ENCODE data around the gene TLK2.
"Not testable (repeated sequence)": the region's sequence is repeated elsewhere in the genome, so short reads cannot be mapped to it uniquely, and the experiment has no call there.

The TLK2 gene

DNA sequence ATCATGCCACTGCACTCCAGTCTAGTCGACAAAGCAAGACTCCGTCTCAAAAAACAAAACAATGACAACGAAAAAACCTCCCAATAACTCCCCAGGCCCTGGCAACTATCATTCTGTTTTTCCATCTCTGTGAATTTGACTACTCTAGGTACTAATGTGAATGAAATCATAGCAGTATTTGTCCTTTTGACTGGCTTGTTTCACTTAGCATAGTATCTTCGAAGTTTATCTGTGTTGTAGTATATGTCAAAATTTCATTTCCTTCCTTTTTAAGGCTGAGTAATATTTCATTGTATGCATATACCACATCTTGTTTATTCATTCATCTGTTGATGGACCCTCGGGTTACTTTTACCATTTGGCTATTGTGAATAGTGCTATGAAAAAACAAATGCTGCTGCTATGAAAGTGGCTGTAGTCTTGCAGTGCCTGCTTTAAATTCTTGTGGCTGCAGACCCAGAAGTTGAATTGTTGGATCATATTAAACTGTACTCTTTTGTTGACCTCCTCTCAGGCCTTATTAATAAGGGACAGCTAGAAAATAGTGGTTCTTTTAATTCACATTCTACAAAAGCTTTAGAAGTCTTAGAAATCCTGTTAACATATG is 14.5 kb downstream of the TLK2 start:
- not testable (repeated sequence) for FAIRE-seq

- FAIRE-seq = not testable (repeated sequence)
Observed at GRCh38 chr17:62494073-62494472, 15.4 kb downstream of the TLK2 start.

DNA sequence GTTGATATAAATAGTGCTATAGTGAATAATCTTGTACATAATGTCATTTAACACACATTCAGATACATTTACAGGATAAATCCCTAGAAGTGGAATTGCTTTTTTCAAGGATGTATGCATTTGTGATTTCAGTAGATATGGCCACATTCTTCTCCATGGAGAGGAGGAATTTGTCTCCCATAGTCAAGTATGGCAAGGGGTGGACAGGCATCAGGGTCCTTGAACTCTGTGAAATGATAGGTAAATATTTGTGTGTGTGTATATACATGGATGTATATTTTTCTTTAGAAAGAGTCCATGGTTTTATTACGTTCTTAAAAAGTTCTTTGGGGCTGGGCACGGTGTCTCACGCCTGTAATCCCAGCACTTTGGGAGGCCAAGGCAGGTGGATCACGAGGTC is 17.7 kb downstream of the TLK2 start:
- not testable (repeated sequence) for FAIRE-seq

- FAIRE-seq = not testable (repeated sequence)
Observed at GRCh38 chr17:62498796-62499195, 20.2 kb downstream of the TLK2 start.

DNA sequence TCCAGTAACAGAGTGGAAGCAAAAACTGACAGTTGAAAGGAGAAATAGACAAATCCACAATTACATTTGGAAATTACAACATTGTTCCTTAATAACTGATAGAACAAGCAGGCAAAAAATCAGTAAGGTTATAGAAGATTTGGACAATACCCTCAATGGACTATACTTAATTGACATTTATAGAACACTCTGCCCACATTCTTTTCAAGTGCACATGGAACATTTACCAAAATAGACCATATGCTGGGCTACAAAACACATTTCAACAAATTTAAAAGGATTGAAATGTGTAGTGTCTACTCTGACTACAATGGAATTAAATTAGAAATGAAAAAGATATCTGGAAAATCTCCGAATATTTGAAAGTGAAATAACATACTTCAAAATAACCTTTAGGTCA is 21.8 kb downstream of the TLK2 start:
- not testable (repeated sequence) for FAIRE-seq

DNA sequence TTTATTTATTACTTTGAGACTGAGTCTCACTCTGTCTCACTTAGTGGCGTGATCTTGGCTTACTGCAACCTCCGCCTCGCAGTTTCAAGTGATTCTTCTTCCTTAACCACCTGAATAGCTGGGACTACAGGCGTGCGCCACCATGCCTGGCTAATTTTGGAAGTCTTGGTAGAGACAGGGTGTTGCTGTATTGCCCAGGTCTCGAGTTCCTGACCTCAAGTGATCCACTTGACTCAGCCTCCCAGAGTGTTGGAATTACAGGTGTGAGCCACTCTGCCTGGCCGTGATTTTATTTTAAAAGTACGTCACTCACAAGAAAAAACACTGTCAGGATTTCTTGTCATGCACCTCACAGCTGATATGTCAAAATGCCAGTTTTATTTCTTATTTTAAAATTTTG is 26.2 kb downstream of the TLK2 start:
- not testable (repeated sequence) for FAIRE-seq

GRCh38 chr17:62507191-62507836 is 28.7 kb downstream of the TLK2 start:
- peak; percentile 78 for FAIRE-seq

DNA sequence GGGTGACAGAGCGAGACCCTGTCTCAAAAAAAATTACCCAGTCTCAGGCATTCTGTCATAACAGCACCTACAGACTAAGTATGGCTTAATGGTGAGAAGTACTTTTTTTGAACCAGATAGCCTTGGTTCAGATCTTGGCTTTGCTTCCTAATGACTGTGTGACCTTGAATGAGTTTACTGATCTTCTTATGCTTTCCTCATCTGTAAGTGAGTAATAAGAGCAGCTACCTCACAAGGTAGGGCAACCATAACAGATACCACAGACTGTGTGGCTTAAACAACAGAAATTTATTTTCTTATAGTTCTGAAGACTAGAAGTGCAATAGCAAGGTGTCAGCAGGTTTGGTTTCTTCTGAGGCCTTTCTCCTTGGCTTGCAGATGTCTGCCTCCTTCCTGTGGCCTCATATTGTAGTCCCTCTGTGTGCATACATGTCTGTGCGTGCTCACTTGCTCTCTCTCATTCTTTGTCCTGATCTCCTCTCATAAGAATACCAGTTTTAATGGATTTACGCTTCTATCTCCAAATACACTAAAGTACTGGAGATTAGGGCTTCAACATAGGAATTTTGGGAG is 31.7 kb downstream of the TLK2 start:
- not testable (repeated sequence) for FAIRE-seq

DNA sequence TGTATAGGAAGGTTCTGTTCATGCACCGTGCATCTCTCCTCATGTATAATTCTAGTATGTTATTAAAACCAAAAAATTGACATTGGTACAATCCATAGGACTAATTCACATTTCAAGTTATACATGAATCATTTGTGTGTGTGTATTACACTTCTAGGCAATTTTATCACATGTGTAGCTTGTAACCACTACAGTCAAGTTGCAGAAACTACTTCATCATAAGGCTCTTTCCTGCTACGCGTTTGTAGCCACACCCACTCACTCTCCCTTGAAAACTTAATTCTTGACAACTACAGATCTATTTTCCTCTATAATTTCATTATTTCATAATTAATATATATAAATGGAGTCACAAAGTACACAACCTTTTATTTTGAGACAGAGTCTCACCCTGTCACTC is 32.4 kb downstream of the TLK2 start:
- FAIRE-seq = not testable (repeated sequence)

- not testable (repeated sequence) for FAIRE-seq
Observed at GRCh38 chr17:62516376-62516775, 37.8 kb downstream of the TLK2 start.

DNA sequence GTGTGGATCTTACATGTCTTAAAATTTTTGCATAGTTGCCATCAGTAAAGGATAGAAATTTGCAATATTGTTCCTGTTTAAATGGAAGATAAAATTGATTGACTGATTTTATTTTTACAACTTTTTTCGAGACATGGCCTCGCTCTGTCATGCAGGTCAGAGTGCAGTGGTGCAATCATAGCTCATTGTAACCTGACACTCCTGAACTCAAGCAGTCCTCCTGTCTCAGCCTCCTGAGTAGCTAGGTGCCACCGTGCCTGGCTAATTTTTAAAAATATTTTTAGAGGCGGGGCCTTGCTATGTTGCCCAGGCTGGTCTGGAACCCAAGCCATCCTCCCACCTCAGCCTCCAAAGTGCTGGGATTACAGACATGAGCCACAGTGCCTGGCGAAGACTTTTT is 42.7 kb downstream of the TLK2 start:
- not testable (repeated sequence) for FAIRE-seq

GRCh38 chr17:62524077-62524476 is 45.5 kb downstream of the TLK2 start:
- not testable (repeated sequence) for FAIRE-seq

DNA sequence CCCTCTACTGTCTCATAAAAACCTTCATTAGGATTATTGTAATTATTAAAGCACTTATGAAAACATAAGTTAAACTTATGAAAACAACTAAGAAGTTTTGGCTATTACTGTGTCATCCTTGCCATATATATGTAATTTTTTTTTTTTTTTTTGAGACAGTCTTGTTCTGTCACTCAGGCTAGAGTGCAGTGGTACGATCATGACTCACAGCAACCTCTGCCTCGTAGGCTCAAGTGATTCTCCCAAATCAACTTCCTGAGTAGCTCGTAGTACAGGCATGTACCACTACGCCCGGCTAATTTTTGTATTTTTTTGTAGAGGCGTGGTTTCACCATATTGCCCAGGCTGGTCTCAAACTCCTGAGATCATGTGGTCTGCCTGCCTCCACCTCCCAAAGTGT is 46.7 kb downstream of the TLK2 start:
- FAIRE-seq = not testable (repeated sequence)

DNA sequence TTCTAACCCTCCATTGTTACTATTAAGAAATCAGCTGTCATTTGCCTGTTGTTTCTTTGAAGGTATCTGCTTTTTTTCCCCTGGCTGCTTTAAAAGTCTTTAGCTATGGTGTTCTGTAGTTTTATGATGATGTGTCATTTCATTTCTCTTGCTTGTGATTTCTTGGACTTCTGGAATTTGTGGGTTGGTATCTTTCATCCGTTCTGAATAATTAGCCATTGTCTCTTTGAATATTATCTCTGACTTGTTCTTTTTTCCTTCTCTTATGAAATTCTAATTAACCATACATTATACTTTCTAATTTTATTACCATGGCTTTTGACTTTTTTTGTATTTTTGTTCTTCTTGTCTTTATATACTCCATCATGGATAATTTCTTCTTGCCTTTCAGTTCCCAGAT is 52.3 kb downstream of the TLK2 start:
- not testable (repeated sequence) for FAIRE-seq

GRCh38 chr17:62536557-62536956 is 57.9 kb downstream of the TLK2 start:
- FAIRE-seq = not testable (repeated sequence)

DNA sequence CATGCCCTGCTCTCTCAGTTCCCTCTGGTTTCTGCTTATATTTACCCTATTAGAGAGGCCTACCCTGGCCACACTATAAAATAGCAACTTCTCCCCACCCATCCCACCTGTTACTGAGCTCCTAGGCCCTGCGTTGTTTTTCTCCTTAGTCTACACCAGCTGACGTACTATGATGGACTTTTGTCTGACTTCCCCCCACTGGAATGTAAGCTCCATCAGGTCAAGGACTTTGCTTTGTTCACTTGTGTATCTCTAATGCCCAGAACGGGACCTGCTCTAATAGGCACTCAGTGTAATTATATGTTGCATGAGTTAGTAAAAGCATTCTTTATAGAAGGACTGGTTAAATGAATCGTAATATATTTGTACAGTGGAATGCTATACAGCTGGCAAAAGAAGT is 62.4 kb downstream of the TLK2 start:
- not testable (repeated sequence) for FAIRE-seq

GRCh38 chr17:62543278-62543775 is 64.7 kb downstream of the TLK2 start:
- not testable (repeated sequence) for FAIRE-seq

- FAIRE-seq = not testable (repeated sequence)
Observed at GRCh38 chr17:62546066-62546465, 67.4 kb downstream of the TLK2 start.

GRCh38 chr17:62552851-62553659 is 74.4 kb downstream of the TLK2 start:
- peak; percentile 93 for FAIRE-seq

- not testable (repeated sequence) for FAIRE-seq
Observed at GRCh38 chr17:62557532-62557931, 78.9 kb downstream of the TLK2 start.

GRCh38 chr17:62558941-62559340 is 80.3 kb downstream of the TLK2 start:
- FAIRE-seq = not testable (repeated sequence)

DNA sequence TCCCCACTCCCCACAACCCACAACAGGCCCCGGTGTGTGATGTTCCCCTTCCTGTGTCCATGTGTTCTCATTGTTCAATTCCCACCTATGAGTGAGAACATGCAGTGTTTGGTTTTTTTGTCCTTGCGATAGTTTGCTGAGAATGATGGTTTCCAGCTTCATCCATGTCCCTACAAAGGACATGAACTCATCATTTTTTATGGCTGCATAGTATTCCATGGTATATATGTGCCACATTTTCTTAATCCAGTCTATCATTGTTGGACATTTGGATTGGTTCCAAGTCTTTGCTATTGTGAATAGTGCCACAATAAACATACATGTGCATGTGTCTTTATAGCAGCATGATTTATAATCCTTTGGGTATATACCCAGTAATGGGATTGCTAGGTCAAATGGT is 82.3 kb downstream of the TLK2 start:
- not testable (repeated sequence) for FAIRE-seq

GRCh38 chr17:62562656-62563055 is 84.0 kb downstream of the TLK2 start:
- FAIRE-seq = no peak

Measured in endometrium (tissue), 2 donors.